Lung (tissue), 12 donors: ENCODE data around the gene EHMT1. TPM values are rescaled to one million over a fixed set of nuclear protein-coding genes. Genes with fewer than 3 reads are reported as not detected.
A peak's percentile ranks its signal among the peaks of the same experiment; 100 is the strongest.

Experiments used
- ATAC-seq: fragments of 200-7000 bp; cut with Tn5 transposase; one replicate; pipeline ENCODE4 v1.9.1; 2020; ENCODE audit warnings: moderate number of reproducible peaks; ENCODE audit not compliant: insufficient read depth, low FRiP score
- DNase-seq, 3 donors: peaks; one replicate each; pipeline ENCODE4 v3.0.0-alpha.2; 2013 to 2017
- H3K27ac ChIP-seq, 2 donors: one replicate each; pipeline ENCODE4 v1.5.1; 2013; ENCODE audit warnings: mild to moderate bottlenecking in 2 of 2, moderate library complexity in 2 of 2, control low read depth in 1 of 2, inconsistent platforms in 1 of 2, low read depth in 1 of 2, low read length in 1 of 2
- H3K27me3 ChIP-seq, 3 donors: one replicate each; pipeline ENCODE4 v1.5.1; 2013; ENCODE audit warnings: low read length in 2 of 3; ENCODE audit not compliant: control insufficient read depth in 3 of 3, insufficient read depth in 3 of 3
- H3K36me3 ChIP-seq, 4 donors: one replicate each; pipeline ENCODE4 v1.5.1; 2013; ENCODE audit warnings: low read length in 4 of 4, mild to moderate bottlenecking in 1 of 4, moderate library complexity in 1 of 4; ENCODE audit not compliant: control insufficient read depth in 4 of 4, insufficient read depth in 4 of 4
- H3K4me1 ChIP-seq, 5 donors: one replicate each; pipeline ENCODE4 v1.5.1; 2013; ENCODE audit warnings: low read length in 5 of 5, mild to moderate bottlenecking in 2 of 5, moderate library complexity in 1 of 5; ENCODE audit not compliant: control insufficient read depth in 5 of 5, insufficient read depth in 5 of 5
- H3K4me3 ChIP-seq: one replicate; pipeline ENCODE4 v1.5.1; 2013; ENCODE audit warnings: mild to moderate bottlenecking, control low read depth, moderate library complexity
- H3K9ac ChIP-seq, 2 donors: one replicate each; pipeline ENCODE4 v1.5.1; 2013; ENCODE audit warnings: low read length in 2 of 2, control low read depth in 1 of 2; ENCODE audit not compliant: insufficient read depth in 1 of 2
- H3K9me3 ChIP-seq, 4 donors: one replicate each; pipeline ENCODE4 v1.5.1; 2013; ENCODE audit warnings: low read length in 3 of 4, mild to moderate bottlenecking in 1 of 4, moderate library complexity in 1 of 4; ENCODE audit not compliant: control insufficient read depth in 4 of 4, insufficient read depth in 3 of 4
- WGBS, 2 donors: extraction: QIAGEN DNeasy Blood & Tissue Kit; methylation state at CpG; one replicate each; pipeline ENCODE4 v1.1.7; 2013; 5-methylcytosine and 5-hydroxymethylcytosine counted together
- polyA plus RNA-seq, 2 donors: library from polyadenylated mRNA; stranded (reverse); fragments of 200-250 nt; gene quantifications; one replicate each; pipeline ENCODE4 v1.2.1, GENCODE V29; 2013
- total RNA-seq, 2 donors: library from RNA; depleted of rRNA in 1 of 2; stranded (reverse); fragments of >200 nt in 1 of 2; gene quantifications; one replicate each; pipeline ENCODE4 v1.2.1, GENCODE V29; 2014 to 2021
- TF ChIP-seq, protein P1 (sequence below): IDR thresholded peaks from 2 replicates; pipeline ENCODE4 v1.5.1; 2012; ENCODE audit warnings: mild to moderate bottlenecking; ENCODE audit errors: control extremely low read depth, extremely low read depth
- donor health status: control.
- donor health status: control.
- donor health status: Bipolar disorder and iron deficiency.
- donor health status: healthy.
- donor health status: DM: yes; HTN: yes; CAD: no.

The EHMT1 gene
- total and polyA plus RNA-seq, 4 donors: 32.2 to 91.5 (median 58.1) TPM

DNA sequence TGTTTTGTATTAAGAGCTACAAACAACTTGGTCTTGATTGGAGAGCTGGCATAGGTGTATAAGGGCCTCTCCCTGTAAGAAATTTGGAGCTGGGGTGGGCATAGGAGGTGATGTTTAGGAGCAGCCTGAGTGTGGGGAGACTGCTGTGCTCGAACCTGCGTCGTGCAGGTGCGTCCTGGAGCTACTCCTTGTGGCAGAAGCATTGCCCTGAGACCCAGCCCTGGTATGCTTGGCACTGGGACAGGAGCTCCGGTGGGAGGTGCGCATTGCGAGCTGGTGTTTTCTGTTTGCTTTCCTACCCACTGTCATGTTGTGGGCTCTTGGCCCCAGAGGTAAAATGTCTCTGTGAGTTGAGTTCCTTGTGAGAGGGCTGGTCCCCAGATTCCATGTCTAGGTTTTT, 46.4 kb downstream of the EHMT1 start:
- Histone ChIP-seq H3K9ac (no peak overlapping the region), H3K36me3 (peaks cover 0 to 6% (median 0%) of the 10 kb centered on the region in 4 donors), H3K4me3 (no peak overlapping the region), H3K9me3 (peaks cover 0 to 4% (median 0%) of the 10 kb centered on the region in 4 donors), H3K4me1 (peaks cover 0 to 33% (median 13%) of the 10 kb centered on the region in 5 donors), H3K27ac (no peak overlapping the region), H3K27me3 (no peaks in the 10 kb centered on the region)
- ATAC-seq (no peak), DNase-seq (no peak)
- 89 to 91% methylated on average over 7 of the region's 7 CpGs for WGBS, 2 donors
- TF ChIP-seq, protein P1, sequence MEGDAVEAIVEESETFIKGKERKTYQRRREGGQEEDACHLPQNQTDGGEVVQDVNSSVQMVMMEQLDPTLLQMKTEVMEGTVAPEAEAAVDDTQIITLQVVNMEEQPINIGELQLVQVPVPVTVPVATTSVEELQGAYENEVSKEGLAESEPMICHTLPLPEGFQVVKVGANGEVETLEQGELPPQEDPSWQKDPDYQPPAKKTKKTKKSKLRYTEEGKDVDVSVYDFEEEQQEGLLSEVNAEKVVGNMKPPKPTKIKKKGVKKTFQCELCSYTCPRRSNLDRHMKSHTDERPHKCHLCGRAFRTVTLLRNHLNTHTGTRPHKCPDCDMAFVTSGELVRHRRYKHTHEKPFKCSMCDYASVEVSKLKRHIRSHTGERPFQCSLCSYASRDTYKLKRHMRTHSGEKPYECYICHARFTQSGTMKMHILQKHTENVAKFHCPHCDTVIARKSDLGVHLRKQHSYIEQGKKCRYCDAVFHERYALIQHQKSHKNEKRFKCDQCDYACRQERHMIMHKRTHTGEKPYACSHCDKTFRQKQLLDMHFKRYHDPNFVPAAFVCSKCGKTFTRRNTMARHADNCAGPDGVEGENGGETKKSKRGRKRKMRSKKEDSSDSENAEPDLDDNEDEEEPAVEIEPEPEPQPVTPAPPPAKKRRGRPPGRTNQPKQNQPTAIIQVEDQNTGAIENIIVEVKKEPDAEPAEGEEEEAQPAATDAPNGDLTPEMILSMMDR: no peak

DNA sequence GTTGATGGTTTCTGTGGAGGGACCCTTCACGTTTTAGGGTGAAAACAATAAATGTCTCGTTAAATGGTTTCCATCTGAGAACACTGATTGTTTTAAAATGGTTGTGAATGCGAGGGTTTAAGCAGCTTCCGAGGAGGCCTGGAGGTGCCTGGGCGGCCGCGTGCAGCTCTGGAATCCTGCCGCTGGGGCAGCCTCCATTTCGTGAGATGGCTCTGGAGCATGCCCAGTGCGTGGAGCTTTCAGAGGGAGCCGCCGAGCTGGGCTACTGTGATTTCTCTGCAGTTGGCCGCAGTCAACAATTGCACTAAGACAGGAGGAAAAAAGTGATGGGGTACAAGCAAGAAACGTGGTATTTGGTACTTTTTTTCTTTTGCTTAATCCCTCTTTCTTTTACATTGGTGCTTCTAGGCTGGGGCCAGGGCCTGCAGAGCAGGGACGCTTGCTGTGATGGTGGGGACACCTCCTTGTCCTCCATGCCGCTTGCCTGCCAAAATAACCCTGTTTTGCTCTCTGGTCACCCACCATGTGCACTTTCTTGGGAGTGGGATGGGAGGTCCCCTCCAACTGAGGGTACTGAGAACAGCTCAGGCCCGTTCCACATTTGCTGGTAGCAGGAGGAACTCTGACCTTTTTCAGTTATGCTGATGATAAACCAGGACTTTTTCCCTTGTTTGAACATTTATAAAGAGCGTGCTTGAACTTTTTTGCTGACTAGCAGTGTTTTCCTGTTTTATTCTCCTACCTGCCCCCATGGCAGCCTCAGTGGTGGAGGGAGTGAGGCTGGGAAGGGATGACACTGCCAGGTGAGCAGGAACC, 47.1 kb downstream of the EHMT1 start:
- ATAC-seq (no peak), DNase-seq (peak; percentile 38 to 53 (median 47))
- Histone ChIP-seq H3K36me3 (peaks cover 0 to 6% (median 0%) of the 10 kb centered on the region in 4 donors), H3K4me1 (peaks cover 0 to 33% (median 13%) of the 10 kb centered on the region in 5 donors), H3K27ac (no peak overlapping the region), H3K4me3 (no peak overlapping the region), H3K9ac (no peak overlapping the region), H3K9me3 (peaks cover 0 to 4% (median 0%) of the 10 kb centered on the region in 4 donors), H3K27me3 (no peaks in the 10 kb centered on the region)
- TF ChIP-seq, protein P1: no peak
- WGBS, 2 donors: 89% methylated on average over 18 of the region's 18 CpGs

DNA sequence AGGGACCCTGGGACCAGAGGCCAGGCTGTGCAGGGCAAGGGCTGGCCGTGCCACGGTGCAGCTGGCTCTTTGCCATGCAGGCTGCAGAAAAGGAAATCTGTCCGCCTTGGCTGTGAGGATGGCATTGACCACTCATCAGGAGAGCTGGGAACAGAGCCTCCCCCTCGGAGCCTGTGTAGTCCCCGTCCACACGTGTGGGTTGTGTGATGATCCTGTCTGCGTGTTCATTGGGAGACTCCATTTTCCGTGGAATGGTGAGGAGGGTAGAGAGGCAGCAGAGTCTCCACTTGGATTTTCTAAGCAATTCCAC, 47.7 kb downstream of the EHMT1 start:
- no peak overlapping the region for H3K27ac ChIP-seq
- H3K4me1 ChIP-seq: peaks cover 0 to 33% (median 13%) of the 10 kb centered on the region in 5 donors
- H3K27me3 ChIP-seq: no peaks in the 10 kb centered on the region
- peaks cover 0 to 6% (median 0%) of the 10 kb centered on the region in 4 donors for H3K36me3 ChIP-seq
- WGBS, 2 donors: 59 to 67% methylated on average over 8 of the region's 8 CpGs
- H3K4me3 ChIP-seq: no peak overlapping the region
- no peak overlapping the region for H3K9ac ChIP-seq
- H3K9me3 ChIP-seq: peaks cover 0 to 4% (median 0%) of the 10 kb centered on the region in 4 donors
- DNase-seq: no peak
- ATAC-seq: no peak
- TF ChIP-seq, protein P1: no peak
